ENCODE data around the gene CRYGS. TPM values are rescaled to one million over a fixed set of nuclear protein-coding genes. Genes with fewer than 3 reads are reported as not detected.
A peak's percentile ranks its signal among the peaks of the same experiment; 100 is the strongest.

Gene CRYGS
- total and polyA plus RNA-seq, 9 of the 15 experiments (the other 6 are each of a cell fraction or from before 2014, with no cell fraction given): 1.5 to 3.8 (median 2.0) TPM

DNA sequence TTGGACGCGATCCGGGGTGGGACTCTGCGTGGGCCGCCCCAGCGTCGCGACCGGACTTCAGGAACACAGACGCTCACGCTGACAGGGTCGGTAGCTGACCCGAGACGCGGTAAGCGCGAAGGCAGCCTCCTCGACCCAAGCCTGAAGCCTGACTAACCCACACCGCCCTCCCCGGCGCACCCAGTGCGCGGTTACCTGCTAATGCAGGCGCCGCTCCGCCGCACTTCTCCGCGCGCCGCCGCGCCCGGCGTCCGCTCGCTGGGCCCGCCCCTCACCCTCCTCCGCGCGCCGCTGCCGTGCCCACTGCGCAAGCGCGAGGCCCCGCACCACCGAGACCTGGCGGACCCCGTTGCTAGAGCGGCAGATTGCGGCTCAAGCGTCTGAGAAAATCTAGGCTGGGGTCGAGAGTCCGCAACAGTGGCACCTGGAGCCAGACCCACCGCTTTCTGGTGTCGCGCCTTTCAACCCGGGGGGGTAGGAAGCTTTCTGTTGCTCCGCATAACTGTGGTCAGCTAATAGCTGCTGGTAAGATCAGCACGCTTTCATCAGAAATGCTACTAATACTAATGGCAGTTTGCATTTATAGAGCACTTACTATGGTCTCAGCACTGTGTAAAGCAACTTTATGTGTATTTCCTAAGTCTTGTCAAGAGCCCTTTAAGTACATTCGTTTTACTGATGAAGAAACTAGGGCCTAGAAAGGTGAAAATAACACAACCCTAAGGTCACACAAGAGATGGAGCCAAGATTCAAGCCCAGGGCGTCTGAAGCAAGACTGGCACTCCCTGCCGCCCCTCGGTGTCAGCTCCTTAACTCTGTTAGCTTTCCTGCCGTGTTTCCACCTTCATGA is 23.1 kb upstream of the CRYGS start, which contains the start of gene TBCCD1 (continued):
- peak; percentile 99 for TF ChIP-seq CTBP1 (IDR thresholded peaks at IDR 0.05; ENCODE audit: borderline replicate concordance)
- TF ChIP-seq CHD7 (IDR thresholded peaks at IDR 0.05; ENCODE audit: low read depth, low read length): no peak
- TF ChIP-seq CBFB (CRISPR knock-in tag; IDR thresholded peaks at IDR 0.05): peak; percentile 22; the same call in 1 of the 2 replicates
- TF ChIP-seq LCOR (CRISPR knock-in tag; IDR thresholded peaks at IDR 0.05): 0 out of 2 replicates have a peak, but pooled peaks have one; percentile 64
- TF ChIP-seq RBFOX2 (IDR thresholded peaks at IDR 0.05; ENCODE audit: low read depth, low read length): peak; percentile 99
- TF ChIP-seq POLR2B (IDR thresholded peaks at IDR 0.05; ENCODE audit: low read depth, partially characterized antibody): peak; percentile 84
- TF ChIP-seq SETDB1 (IDR thresholded peaks at IDR 0.05; ENCODE audit: low read length): no peak
- 0 out of 2 replicates have a peak, but pooled peaks have one; percentile 51 for TF ChIP-seq ETV5 (CRISPR knock-in tag; IDR thresholded peaks at IDR 0.05; ENCODE audit: low read depth)
- TF ChIP-seq SMARCC2 (IDR thresholded peaks at IDR 0.05; ENCODE audit: low read depth): no peak
- TF ChIP-seq SNIP1 (IDR thresholded peaks at IDR 0.05; ENCODE audit: low read depth): peak; percentile 91
- TF ChIP-seq BCOR (IDR thresholded peaks at IDR 0.05): peak; percentile 23; the same call in 1 of the 2 replicates
- 0 out of 2 replicates have a peak, but pooled peaks have one; percentile 17 for TF ChIP-seq E2F3 (CRISPR knock-in tag; IDR thresholded peaks at IDR 0.05)
- TF ChIP-seq ETS1 (conservative IDR thresholded peaks at IDR 0.05; ENCODE audit: control insufficient read depth, low read depth, low read length): peak; percentile 75; the same call in 1 of the 2 replicates
